ENCODE data around the gene DNM1L.

Gene DNM1L

DNA sequence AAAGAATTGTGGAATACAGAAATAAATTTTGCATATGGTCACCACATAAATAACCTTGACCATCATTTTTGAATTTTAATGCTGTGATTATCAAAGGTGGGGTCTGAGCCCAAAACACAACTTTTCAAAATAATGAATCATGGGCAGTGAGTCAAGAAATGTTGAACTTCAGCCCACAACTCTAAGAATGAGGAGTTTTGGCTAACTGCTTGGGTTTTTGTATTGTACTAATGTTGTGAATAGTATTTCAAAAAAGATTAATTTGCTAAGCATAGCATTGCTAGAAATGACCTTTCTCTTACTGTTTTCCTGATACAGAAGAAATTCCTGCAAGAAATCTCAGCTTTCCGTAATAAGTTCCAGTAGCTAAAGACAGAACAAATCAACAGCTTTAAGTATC is 101.0 kb downstream of the DNM1L start:
- peaks cover 35 to 54% of the 10 kb centered on the region in 2 donors for H3K27me3 Mint-ChIP-seq
- no peak for ATAC-seq (replicated peaks)
- no peaks in the 10 kb centered on the region for H3K4me1 Mint-ChIP-seq (ENCODE audit: low read depth in 2 of 2)
- DNase-seq = no peak
- no peak overlapping the region for H3K27ac Mint-ChIP-seq
- no peak overlapping the region for H3K4me3 Mint-ChIP-seq
- H3K36me3 Mint-ChIP-seq (ENCODE audit: insufficient read depth) = peaks cover 3% of the 10 kb centered on the region
- H3K9me3 Mint-ChIP-seq = no peaks in the 10 kb centered on the region

DNA sequence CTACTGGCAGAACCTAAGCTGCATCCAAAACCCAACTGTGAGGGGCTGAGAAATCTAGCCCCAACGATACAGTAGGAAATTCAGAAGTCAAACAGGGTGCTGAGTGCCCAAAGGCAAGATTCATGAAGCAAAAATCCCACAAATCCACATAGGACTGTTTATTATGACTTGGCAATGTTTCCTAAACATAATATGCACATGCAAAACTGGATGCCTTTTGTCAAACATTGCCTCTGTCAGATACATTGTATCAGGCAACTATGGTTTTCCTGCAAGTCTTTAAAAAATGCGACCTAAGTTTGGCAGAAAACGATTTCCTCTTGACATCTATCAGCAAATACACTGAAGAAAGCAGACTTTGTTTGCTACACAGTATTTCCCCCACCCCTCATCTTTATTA is 103.9 kb downstream of the DNM1L start:
- Mint-ChIP-seq H3K9me3 (no peaks in the 10 kb centered on the region), H3K36me3 (ENCODE audit: insufficient read depth) (peaks cover 3% of the 10 kb centered on the region), H3K4me3 (no peak overlapping the region), H3K4me1 (ENCODE audit: low read depth in 2 of 2) (no peaks in the 10 kb centered on the region), H3K27me3 (peaks cover 28 to 49% of the 10 kb centered on the region in 2 donors), H3K27ac (no peak overlapping the region)
- ATAC-seq (replicated peaks) (no peak), DNase-seq (no peak)

DNA sequence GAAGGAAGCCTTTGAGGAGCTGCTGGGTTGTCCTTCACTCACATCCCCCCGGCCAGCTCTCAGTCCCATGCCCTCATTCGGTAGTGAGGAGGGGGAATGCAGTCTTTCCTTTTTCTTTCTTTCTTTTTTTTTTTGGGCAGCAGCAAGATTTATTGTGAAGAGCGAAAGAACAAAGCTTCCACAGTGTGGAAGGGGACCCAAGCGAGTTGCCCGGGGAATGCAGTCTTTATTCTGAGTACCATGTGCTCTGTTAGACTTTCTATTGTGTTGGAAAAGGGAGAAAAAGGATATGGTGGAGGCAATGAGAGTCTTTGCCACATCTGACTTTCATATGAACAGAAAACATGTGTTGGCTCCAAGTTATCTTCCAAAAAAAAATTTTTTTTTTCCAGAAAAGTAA is 106.5 kb downstream of the DNM1L start:
- Mint-ChIP-seq H3K36me3 (ENCODE audit: insufficient read depth) (peaks cover 3% of the 10 kb centered on the region), H3K4me1 (ENCODE audit: low read depth in 2 of 2) (no peaks in the 10 kb centered on the region), H3K4me3 (no peak overlapping the region), H3K27ac (no peak overlapping the region), H3K27me3 (peaks cover 13 to 33% of the 10 kb centered on the region in 2 donors), H3K9me3 (no peaks in the 10 kb centered on the region)
- DNase-seq = no peak
- no peak for ATAC-seq (replicated peaks)

DNA sequence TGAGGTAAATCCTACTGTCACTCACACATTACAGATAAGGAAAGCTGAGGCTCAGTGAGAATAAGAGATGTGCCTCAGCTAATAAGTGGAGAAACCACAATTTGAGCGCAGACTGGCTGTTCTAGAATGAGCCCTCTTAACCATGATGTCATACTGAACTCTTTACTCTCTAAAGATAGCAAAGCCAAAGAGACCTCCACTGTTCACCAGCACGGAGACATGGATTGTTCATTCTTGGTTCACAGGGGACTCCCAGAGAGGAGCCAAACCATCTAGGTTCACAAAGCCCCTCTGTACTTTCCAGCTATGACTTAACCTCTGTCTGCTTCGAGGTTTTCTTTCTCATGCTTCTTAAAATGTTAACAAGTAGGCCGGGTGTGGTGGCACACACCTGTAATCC is 109.3 kb downstream of the DNM1L start:
- Mint-ChIP-seq H3K36me3 (ENCODE audit: insufficient read depth) (peaks cover 3% of the 10 kb centered on the region), H3K27ac (no peak overlapping the region), H3K27me3 (peaks cover 14 to 41% of the 10 kb centered on the region in 2 donors), H3K9me3 (no peaks in the 10 kb centered on the region), H3K4me3 (no peak overlapping the region), H3K4me1 (ENCODE audit: low read depth in 2 of 2) (no peaks in the 10 kb centered on the region)
- DNase-seq (no peak), ATAC-seq (replicated peaks) (no peak)

DNA sequence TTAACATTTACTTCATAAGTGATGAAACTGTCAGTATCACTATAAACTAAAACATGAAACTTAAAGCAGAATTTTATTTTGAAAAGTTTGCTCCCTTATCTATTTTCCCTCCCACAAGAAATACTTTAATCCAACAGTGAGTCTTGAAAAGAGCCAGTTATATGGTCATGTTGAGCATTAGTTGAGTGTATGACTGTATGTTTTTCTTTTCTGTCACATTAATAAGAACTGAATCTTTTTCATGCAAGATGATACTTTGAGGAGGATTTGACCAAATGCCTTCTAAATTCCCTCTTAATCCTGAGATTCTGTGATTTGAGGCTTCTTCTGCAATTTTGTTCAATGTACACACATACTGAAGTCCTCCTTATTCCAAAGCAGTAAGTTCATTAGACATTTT is 110.3 kb downstream of the DNM1L start:
- Mint-ChIP-seq H3K27me3 (peaks cover 19 to 46% of the 10 kb centered on the region in 2 donors), H3K9me3 (no peaks in the 10 kb centered on the region), H3K36me3 (ENCODE audit: insufficient read depth) (no peaks in the 10 kb centered on the region), H3K4me3 (no peak overlapping the region), H3K4me1 (ENCODE audit: low read depth in 2 of 2) (no peaks in the 10 kb centered on the region), H3K27ac (no peak overlapping the region)
- no peak for ATAC-seq (replicated peaks)
- DNase-seq = no peak

DNA sequence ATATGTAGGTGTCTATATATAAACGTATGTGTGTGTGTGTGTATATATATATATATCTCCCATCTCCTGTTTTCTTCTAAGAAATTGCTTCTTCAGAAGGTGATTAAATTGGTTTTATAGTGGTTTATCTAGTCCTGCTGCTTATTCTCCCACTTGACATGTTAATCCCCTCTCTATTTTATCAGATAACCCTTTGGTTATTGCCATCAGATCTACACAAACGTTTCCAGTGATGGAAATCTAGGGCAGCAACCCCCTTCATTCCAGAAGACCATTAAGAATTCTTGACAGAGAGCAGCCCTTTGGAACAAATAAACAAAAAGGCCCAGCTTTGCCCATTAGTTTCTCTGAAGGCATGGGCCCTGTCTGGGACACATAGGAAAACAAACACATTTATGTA is 110.8 kb downstream of the DNM1L start:
- Mint-ChIP-seq H3K4me1 (ENCODE audit: low read depth in 2 of 2) (no peaks in the 10 kb centered on the region), H3K27me3 (peaks cover 19 to 41% of the 10 kb centered on the region in 2 donors), H3K36me3 (ENCODE audit: insufficient read depth) (no peaks in the 10 kb centered on the region), H3K9me3 (no peaks in the 10 kb centered on the region), H3K4me3 (no peak overlapping the region), H3K27ac (no peak overlapping the region)
- ATAC-seq (replicated peaks) (no peak), DNase-seq (no peak)

DNA sequence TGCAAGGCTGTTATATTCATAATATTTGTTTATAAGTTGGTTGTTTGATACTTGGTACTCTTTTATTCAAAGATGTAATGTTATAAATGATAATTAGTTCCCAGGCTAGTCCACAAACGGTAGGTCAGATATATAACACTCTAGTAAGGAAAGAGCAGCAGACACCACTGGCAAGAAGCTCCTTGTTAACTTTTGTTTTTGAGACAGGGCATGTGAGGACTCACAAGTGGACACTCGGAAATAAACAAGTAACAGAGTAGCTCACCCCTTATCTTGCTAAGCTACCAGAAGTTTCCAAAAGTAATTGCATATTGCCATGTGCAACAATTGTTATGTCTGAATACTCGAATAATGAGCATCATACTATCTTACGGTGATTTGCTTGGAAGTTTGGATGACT is 115.2 kb downstream of the DNM1L start:
- Mint-ChIP-seq H3K4me3 (no peak overlapping the region), H3K4me1 (ENCODE audit: low read depth in 2 of 2) (no peaks in the 10 kb centered on the region), H3K9me3 (no peaks in the 10 kb centered on the region), H3K36me3 (ENCODE audit: insufficient read depth) (no peaks in the 10 kb centered on the region), H3K27me3 (peaks cover 10 to 23% of the 10 kb centered on the region in 2 donors), H3K27ac (no peak overlapping the region)
- DNase-seq = no peak
- no peak for ATAC-seq (replicated peaks)

Measured in effector memory CD8-positive, alpha-beta T cell (primary cell).